Measurements from ENCODE around the gene TOR1A. TPM values are rescaled to one million over a fixed set of nuclear protein-coding genes. Genes with fewer than 3 reads are reported as not detected.

The TOR1A gene
- total RNA-seq, 1 experiment from 2014 or later = 24.4 TPM

DNA sequence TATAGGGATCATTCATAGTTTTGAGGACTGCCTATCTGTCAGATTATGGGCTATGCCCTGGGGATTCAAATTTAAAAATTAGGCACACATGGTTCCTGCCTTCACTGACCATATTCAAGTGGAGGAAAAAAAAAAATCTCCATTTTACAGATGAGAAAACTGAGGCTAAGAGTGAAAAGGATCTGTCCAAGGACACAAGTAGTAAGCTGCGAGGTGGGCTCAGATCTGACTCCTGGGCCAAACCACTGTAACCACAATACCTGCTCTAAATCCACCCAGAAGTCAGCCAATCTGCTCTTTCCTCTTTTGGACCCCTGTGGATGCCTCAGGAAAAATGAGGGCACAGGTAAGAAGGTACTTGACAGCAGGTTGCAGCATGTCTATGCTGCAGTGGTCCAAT lies 2.8 kb upstream of the TOR1A start:
- Histone ChIP-seq H3K9me3 (ENCODE audit: control insufficient read depth in 1 of 2, insufficient read depth in 1 of 2, low read depth in 1 of 2, low read length in 2 of 2) (no peaks in the 10 kb centered on the region), H3K27me3 (ENCODE audit: insufficient read depth, low read length) (no peaks in the 10 kb centered on the region), H2AFZ (ENCODE audit: low read depth, low read length, poor library complexity, severe bottlenecking) (no peak overlapping the region), H4K20me1 (ENCODE audit: insufficient read depth) (no peaks in the 10 kb centered on the region), H3K4me1 (ENCODE audit: control insufficient read depth in 1 of 2, insufficient read depth in 2 of 2, low read length in 2 of 2) (peaks cover 0 to 7% of the 10 kb centered on the region in 2 experiments; a peak in 2 of 4 replicates), H3K4me2 (ENCODE audit: low read length) (no peak overlapping the region), H3K9me2 (ENCODE audit: insufficient read depth) (no peaks in the 10 kb centered on the region), H3K4me3 (replicated peaks in 1 of 2; ENCODE audit: low read depth in 1 of 2, low read length in 2 of 2) (no peak overlapping the region), H3K27ac (ENCODE audit: low read depth, low read length) (no peak overlapping the region), H3K36me3 (ENCODE audit: control insufficient read depth in 1 of 2, insufficient read depth in 2 of 2, low read length in 2 of 2) (peaks cover 23 to 29% of the 10 kb centered on the region in 2 experiments), H3K9ac (ENCODE audit: low read length) (no peak overlapping the region), H3K79me2 (ENCODE audit: insufficient read depth, low read length) (peaks cover 11% of the 10 kb centered on the region)
- BruUV-seq (replicated peaks) = no TSS peak
- ATAC-seq (no peak), DNase-seq (ENCODE audit: low read depth, low spot score) (no peak)
- TF ChIP-seq, protein P1, sequence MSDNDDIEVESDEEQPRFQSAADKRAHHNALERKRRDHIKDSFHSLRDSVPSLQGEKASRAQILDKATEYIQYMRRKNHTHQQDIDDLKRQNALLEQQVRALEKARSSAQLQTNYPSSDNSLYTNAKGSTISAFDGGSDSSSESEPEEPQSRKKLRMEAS (IDR thresholded peaks at IDR 0.05) = no peak
- TF ChIP-seq RAD21 (IDR thresholded peaks at IDR 0.05; ENCODE audit: low read depth) = no peak
- no peak for TF ChIP-seq EZH2phosphoT487 (IDR thresholded peaks at IDR 0.05; ENCODE audit: borderline replicate concordance)
- no peak for TF ChIP-seq EGR1 (IDR thresholded peaks at IDR 0.05; ENCODE audit: low read depth)
- TF ChIP-seq EZH2 (IDR thresholded peaks at IDR 0.05) = no peak
- no peak for TF ChIP-seq FOSL1 (IDR thresholded peaks at IDR 0.05; ENCODE audit: low read depth)
- intact Hi-C loops (cut with micrococcal nuclease) = no loop called here
- ChIA-PET POLR2A (no interaction called here), CTCF (interaction anchor here (1.1 kb wide), 1 partner anchor 10 kb away, joined by 3 read pairs; no protein-coding TSS in a partner anchor), RAD21 (ENCODE audit: low non-redundant PET in 1 of 2, low total read pairs in 2 of 2, uncharacterized antibody in 2 of 2, unreplicated experiment in 2 of 2) (no interaction called here)

DNA sequence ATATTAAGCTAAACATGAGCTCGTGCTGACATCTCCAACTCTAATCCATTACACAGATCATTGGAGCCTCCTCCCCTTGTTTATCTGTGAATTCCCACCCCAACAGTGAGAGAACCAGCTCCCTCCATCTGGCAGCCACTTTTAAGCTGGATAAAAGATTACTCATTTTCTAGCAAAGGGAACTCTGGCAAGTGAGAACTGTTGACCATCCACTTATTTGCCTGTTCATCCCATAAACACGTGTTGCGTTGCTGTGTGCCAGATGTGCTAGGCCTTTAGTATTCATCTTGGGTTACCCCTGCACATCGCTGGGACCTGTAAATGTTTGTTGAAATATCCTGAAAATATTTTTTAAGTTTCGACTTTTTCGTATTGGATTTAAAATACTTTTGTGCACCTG lies 2.4 kb upstream of the TOR1A start:
- POLR2A ChIA-PET = no interaction called here
- no TSS peak for BruUV-seq (replicated peaks)
- no peak for TF ChIP-seq ELF1 (IDR thresholded peaks at IDR 0.05; ENCODE audit: borderline replicate concordance, low read depth)
- TF ChIP-seq, protein P2, sequence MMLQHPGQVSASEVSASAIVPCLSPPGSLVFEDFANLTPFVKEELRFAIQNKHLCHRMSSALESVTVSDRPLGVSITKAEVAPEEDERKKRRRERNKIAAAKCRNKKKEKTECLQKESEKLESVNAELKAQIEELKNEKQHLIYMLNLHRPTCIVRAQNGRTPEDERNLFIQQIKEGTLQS (IDR thresholded peaks at IDR 0.05) = no peak
- no peak for TF ChIP-seq CEBPB (IDR thresholded peaks at IDR 0.05; ENCODE audit: low read depth)
- TF ChIP-seq EZH2 (IDR thresholded peaks at IDR 0.05) = no peak
- TF ChIP-seq SRF (IDR thresholded peaks at IDR 0.05; ENCODE audit: low read depth) = no peak
- no peak for TF ChIP-seq YY1 (IDR thresholded peaks at IDR 0.05; ENCODE audit: extremely low read depth, insufficient replicate concordance, low read depth, low read length)
- no peak for TF ChIP-seq RAD21 (IDR thresholded peaks at IDR 0.05; ENCODE audit: low read depth)
- no peak for TF ChIP-seq CBX3 (IDR thresholded peaks at IDR 0.05; ENCODE audit: low read depth)
- no peak for TF ChIP-seq POLR2AphosphoS5 (IDR thresholded peaks at IDR 0.05; ENCODE audit: low read depth, low read length)
- TF ChIP-seq EGR1 (IDR thresholded peaks at IDR 0.05; ENCODE audit: low read depth) = no peak
- TF ChIP-seq, protein P3, sequence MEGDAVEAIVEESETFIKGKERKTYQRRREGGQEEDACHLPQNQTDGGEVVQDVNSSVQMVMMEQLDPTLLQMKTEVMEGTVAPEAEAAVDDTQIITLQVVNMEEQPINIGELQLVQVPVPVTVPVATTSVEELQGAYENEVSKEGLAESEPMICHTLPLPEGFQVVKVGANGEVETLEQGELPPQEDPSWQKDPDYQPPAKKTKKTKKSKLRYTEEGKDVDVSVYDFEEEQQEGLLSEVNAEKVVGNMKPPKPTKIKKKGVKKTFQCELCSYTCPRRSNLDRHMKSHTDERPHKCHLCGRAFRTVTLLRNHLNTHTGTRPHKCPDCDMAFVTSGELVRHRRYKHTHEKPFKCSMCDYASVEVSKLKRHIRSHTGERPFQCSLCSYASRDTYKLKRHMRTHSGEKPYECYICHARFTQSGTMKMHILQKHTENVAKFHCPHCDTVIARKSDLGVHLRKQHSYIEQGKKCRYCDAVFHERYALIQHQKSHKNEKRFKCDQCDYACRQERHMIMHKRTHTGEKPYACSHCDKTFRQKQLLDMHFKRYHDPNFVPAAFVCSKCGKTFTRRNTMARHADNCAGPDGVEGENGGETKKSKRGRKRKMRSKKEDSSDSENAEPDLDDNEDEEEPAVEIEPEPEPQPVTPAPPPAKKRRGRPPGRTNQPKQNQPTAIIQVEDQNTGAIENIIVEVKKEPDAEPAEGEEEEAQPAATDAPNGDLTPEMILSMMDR (IDR thresholded peaks at IDR 0.05 in 2 of 3, conservative IDR thresholded peaks at IDR 0.05 in 1 of 3; ENCODE audit: borderline replicate concordance in 1 of 3, insufficient read depth in 1 of 3, low read depth in 2 of 3, low read length in 2 of 3) = no peak
- TF ChIP-seq, protein P4, sequence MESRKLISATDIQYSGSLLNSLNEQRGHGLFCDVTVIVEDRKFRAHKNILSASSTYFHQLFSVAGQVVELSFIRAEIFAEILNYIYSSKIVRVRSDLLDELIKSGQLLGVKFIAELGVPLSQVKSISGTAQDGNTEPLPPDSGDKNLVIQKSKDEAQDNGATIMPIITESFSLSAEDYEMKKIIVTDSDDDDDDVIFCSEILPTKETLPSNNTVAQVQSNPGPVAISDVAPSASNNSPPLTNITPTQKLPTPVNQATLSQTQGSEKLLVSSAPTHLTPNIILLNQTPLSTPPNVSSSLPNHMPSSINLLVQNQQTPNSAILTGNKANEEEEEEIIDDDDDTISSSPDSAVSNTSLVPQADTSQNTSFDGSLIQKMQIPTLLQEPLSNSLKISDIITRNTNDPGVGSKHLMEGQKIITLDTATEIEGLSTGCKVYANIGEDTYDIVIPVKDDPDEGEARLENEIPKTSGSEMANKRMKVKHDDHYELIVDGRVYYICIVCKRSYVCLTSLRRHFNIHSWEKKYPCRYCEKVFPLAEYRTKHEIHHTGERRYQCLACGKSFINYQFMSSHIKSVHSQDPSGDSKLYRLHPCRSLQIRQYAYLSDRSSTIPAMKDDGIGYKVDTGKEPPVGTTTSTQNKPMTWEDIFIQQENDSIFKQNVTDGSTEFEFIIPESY (IDR thresholded peaks at IDR 0.05; ENCODE audit: extremely low read depth, insufficient replicate concordance, low read length) = no peak
- no peak for TF ChIP-seq SIN3A (IDR thresholded peaks at IDR 0.05; ENCODE audit: low read depth)
- no peak for TF ChIP-seq SP1 (IDR thresholded peaks at IDR 0.05; ENCODE audit: low read depth)
- no peak for TF ChIP-seq ZFX (IDR thresholded peaks at IDR 0.05)

More for the DNA sequence above, 2.4 kb upstream of the TOR1A start:
- H3K4me1 ChIP-seq (ENCODE audit: control insufficient read depth in 1 of 2, insufficient read depth in 2 of 2, low read length in 2 of 2) = peaks cover 0 to 7% of the 10 kb centered on the region in 2 experiments; a peak in 2 of 4 replicates
- ATAC-seq (no peak), DNase-seq (ENCODE audit: low read depth, low spot score) (no peak)
- peaks cover 23 to 27% of the 10 kb centered on the region in 2 experiments for H3K36me3 ChIP-seq (ENCODE audit: control insufficient read depth in 1 of 2, insufficient read depth in 2 of 2, low read length in 2 of 2)
- no peak overlapping the region for H3K9ac ChIP-seq (ENCODE audit: low read length)
- H3K9me2 ChIP-seq (ENCODE audit: insufficient read depth) = no peaks in the 10 kb centered on the region
- H2AFZ ChIP-seq (ENCODE audit: low read depth, low read length, poor library complexity, severe bottlenecking) = no peak overlapping the region
- no peak overlapping the region for H3K4me2 ChIP-seq (ENCODE audit: low read length)
- intact Hi-C loops (cut with micrococcal nuclease) = no loop called here
- no peak overlapping the region for H3K27ac ChIP-seq (ENCODE audit: low read depth, low read length)
- H3K4me3 ChIP-seq (replicated peaks in 1 of 2; ENCODE audit: low read depth in 1 of 2, low read length in 2 of 2) = no peak overlapping the region
- no peaks in the 10 kb centered on the region for H3K27me3 ChIP-seq (ENCODE audit: insufficient read depth, low read length)
- H3K79me2 ChIP-seq (ENCODE audit: insufficient read depth, low read length) = peaks cover 11% of the 10 kb centered on the region
- H4K20me1 ChIP-seq (ENCODE audit: insufficient read depth) = no peaks in the 10 kb centered on the region
- ChIA-PET RAD21 (ENCODE audit: low non-redundant PET in 1 of 2, low total read pairs in 2 of 2, uncharacterized antibody in 2 of 2, unreplicated experiment in 2 of 2) (no interaction called here), CTCF (interaction anchor here (1.1 kb wide), 1 partner anchor 11 kb away, joined by 3 read pairs; no protein-coding TSS in a partner anchor)
- H3K9me3 ChIP-seq (ENCODE audit: control insufficient read depth in 1 of 2, insufficient read depth in 1 of 2, low read depth in 1 of 2, low read length in 2 of 2) = no peaks in the 10 kb centered on the region
